CD4-positive, alpha-beta T cell (primary cell): ENCODE measurements around the gene MDM4. TPM values are rescaled to one million over a fixed set of nuclear protein-coding genes. Genes with fewer than 3 reads are reported as not detected.
A peak's percentile ranks its signal among the peaks of the same experiment; 100 is the strongest.

Source experiments
- ATAC-seq: fragments of 200-7000 bp; cut with Tn5 transposase; one replicate; pipeline ENCODE4 v1.10.0; 2022; ENCODE audit warnings: mild to moderate bottlenecking; ENCODE audit not compliant: poor library complexity
- CTCF ChIA-PET: fragments of 350-600 bp; sonication (Branson Sonifier 250); formaldehyde crosslinking; loops from one replicate; lab custom pipeline; 2021; ENCODE audit warnings: antibody characterized with exemption, inconsistent platforms; lab: Charles Lee
- POLR2A ChIA-PET: fragments of 350-600 bp; sonication (Branson Sonifier 250); formaldehyde crosslinking; loops from one replicate; lab custom pipeline; 2021; ENCODE audit warnings: antibody characterized with exemption, inconsistent platforms; lab: Charles Lee
- DNase-seq, 14 experiments: peaks; one replicate each; pipeline ENCODE4 v3.0.0-alpha.2; 2013 to 2020; ENCODE audit warnings: mixed read lengths in 2 of 14
- H3K27ac ChIP-seq, 2 donors: one replicate each; pipeline versions ENCODE4 v1.5.1 to v1.7.0; 2013; ENCODE audit warnings: low read length in 2 of 2, low read depth in 1 of 2, mild to moderate bottlenecking in 1 of 2
- H3K27me3 ChIP-seq, 2 experiments: 1 replicate in 1 of 2; 2 replicates in 1 of 2; pipeline versions ENCODE4 v1.6.1 to v1.7.0; 2013; ENCODE audit warnings: low read length in 2 of 2, control low read depth in 1 of 2, mild to moderate bottlenecking in 1 of 2, moderate library complexity in 1 of 2; ENCODE audit not compliant: insufficient read depth in 2 of 2, control insufficient read depth in 1 of 2
- H3K36me3 ChIP-seq: one replicate; pipeline ENCODE4 v1.6.1; 2013; ENCODE audit warnings: low read length, control low read depth; ENCODE audit not compliant: insufficient read depth
- H3K4me1 ChIP-seq: one replicate; pipeline ENCODE4 v1.6.1; 2013; ENCODE audit warnings: low read length, control low read depth; ENCODE audit not compliant: insufficient read depth
- H3K4me3 ChIP-seq: one replicate; pipeline ENCODE4 v1.5.1; 2013; ENCODE audit warnings: mild to moderate bottlenecking, low read length, moderate library complexity
- H3K9me3 ChIP-seq, 2 experiments: 1 replicate in 1 of 2; 2 replicates in 1 of 2; pipeline versions ENCODE4 v1.6.1 to v1.7.0; 2013; ENCODE audit warnings: low read length in 2 of 2, mild to moderate bottlenecking in 2 of 2, control low read depth in 1 of 2, moderate library complexity in 1 of 2; ENCODE audit not compliant: control insufficient read depth in 1 of 2, insufficient read depth in 1 of 2
- H3K27ac Mint-ChIP-seq: one replicate; pipeline ENCODE4 v1.8.0; 2020; ENCODE audit warnings: mixed read lengths
- H3K27me3 Mint-ChIP-seq: one replicate; pipeline ENCODE4 v1.8.0; 2021; ENCODE audit warnings: mixed read lengths
- H3K36me3 Mint-ChIP-seq: one replicate; pipeline ENCODE4 v1.8.0; 2021; ENCODE audit warnings: low read depth, mixed read lengths
- H3K4me1 Mint-ChIP-seq: one replicate; pipeline ENCODE4 v1.8.0; 2021; ENCODE audit warnings: low read depth, mixed read lengths
- H3K4me3 Mint-ChIP-seq: one replicate; pipeline ENCODE4 v1.8.0; 2020; ENCODE audit warnings: mild to moderate bottlenecking, mixed read lengths
- H3K9me3 Mint-ChIP-seq: one replicate; pipeline ENCODE4 v1.8.0; 2020; ENCODE audit warnings: mixed read lengths
- CTCF ChIP-seq: fragments of 200-600 bp; IDR thresholded peaks from one replicate; pipeline ENCODE4 v1.8.0; 2022; ENCODE audit warnings: antibody characterized with exemption, mild to moderate bottlenecking
- intact Hi-C, 2 experiments: fragments of 100-400 bp; cut with DNase I in 1 of 2; cut with micrococcal nuclease in 1 of 2; formaldehyde crosslinking; loops; one replicate each; pipeline versions ENCODE4 v1.15.1 to v1.9.0; 2023 to 2025; cut with DNase I, micrococcal nuclease
- total RNA-seq, 174 experiments: library from RNA in 2 of 174; stranded (reverse) in 2 of 174; gene quantifications; one replicate each; pipeline ENCODE4 v1.2.3 and lab custom pipeline; 2021 to 2026

MDM4 gene
- total RNA-seq, 2 experiments from 2014 or later, result 260 to 266 TPM

DNA sequence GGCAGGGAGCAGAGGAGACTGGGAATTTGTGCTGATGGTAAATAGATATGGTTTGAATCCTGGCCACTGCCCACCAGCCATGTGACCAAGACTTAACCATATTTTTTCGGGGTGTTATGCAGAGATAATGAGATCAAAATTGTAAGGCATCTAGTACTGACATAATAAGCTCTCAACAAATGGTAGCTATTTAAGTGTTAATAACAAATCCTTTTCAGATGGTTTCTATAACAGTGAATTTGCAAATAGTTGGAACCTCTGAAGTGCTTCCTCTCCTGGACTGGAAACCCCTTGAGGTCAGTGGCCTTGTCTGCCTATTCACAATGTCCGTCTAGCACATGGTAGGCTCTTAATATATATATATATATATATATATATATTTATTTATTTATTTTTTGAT is 64.7 kb downstream of the MDM4 start:
- Histone ChIP-seq H3K27me3 (no peaks in the 10 kb centered on the region), H3K36me3 (peaks cover 2% of the 10 kb centered on the region), H3K4me3 (no peak overlapping the region), H3K9me3 (no peaks in the 10 kb centered on the region), H3K27ac (no peak overlapping the region), H3K4me1 (peaks cover 45% of the 10 kb centered on the region)
- ChIA-PET CTCF (no interaction called here), POLR2A (no interaction called here)
- peak overlapping the region; percentile 88 for H3K27ac Mint-ChIP-seq
- peaks cover 32% of the 10 kb centered on the region for H3K36me3 Mint-ChIP-seq
- DNase-seq (no peak), ATAC-seq (no peak)
- no peaks in the 10 kb centered on the region for H3K9me3 Mint-ChIP-seq
- H3K27me3 Mint-ChIP-seq, result no peaks in the 10 kb centered on the region
- no peak for TF ChIP-seq CTCF
- intact Hi-C loops, result no loop called here
- peaks cover 52% of the 10 kb centered on the region for H3K4me1 Mint-ChIP-seq
- no peak overlapping the region for H3K4me3 Mint-ChIP-seq

- Histone ChIP-seq H3K9me3 (no peaks in the 10 kb centered on the region), H3K27ac (no peak overlapping the region), H3K4me1 (peaks cover 45% of the 10 kb centered on the region), H3K36me3 (peaks cover 2% of the 10 kb centered on the region), H3K4me3 (no peak overlapping the region), H3K27me3 (no peaks in the 10 kb centered on the region)
- no peak overlapping the region for H3K4me3 Mint-ChIP-seq
- peaks cover 44% of the 10 kb centered on the region for H3K4me1 Mint-ChIP-seq
- no peaks in the 10 kb centered on the region for H3K9me3 Mint-ChIP-seq
- TF ChIP-seq CTCF, result no peak
- no peaks in the 10 kb centered on the region for H3K27me3 Mint-ChIP-seq
- peaks cover 32% of the 10 kb centered on the region for H3K36me3 Mint-ChIP-seq
- DNase-seq (no peak), ATAC-seq (no peak)
- ChIA-PET CTCF (no interaction called here), POLR2A (no interaction called here)
- H3K27ac Mint-ChIP-seq, result no peak overlapping the region
- intact Hi-C loops, result no loop called here
Measured at GRCh38 chr1:204581759-204582158, 65.6 kb downstream of the MDM4 start.

GRCh38 chr1:204583909-204584632 is 67.9 kb downstream of the MDM4 start:
- peaks cover 30% of the 10 kb centered on the region for H3K4me1 Mint-ChIP-seq
- no peaks in the 10 kb centered on the region for H3K27me3 Mint-ChIP-seq
- Histone ChIP-seq H3K9me3 (no peaks in the 10 kb centered on the region), H3K36me3 (peaks cover 2% of the 10 kb centered on the region), H3K4me3 (no peak overlapping the region), H3K27ac (no peak overlapping the region), H3K4me1 (peaks cover 34% of the 10 kb centered on the region), H3K27me3 (no peaks in the 10 kb centered on the region)
- H3K27ac Mint-ChIP-seq, result no peak overlapping the region
- intact Hi-C loops, result no loop called here
- ATAC-seq (no peak), DNase-seq (peak in 1 of 14 experiments; percentile 17)
- ChIA-PET POLR2A (no interaction called here), CTCF (interaction anchor here (1.2 kb wide), 1 partner anchor 90 kb away, joined by 4 read pairs; the partner anchor contains the start of gene PIK3C2B)
- H3K9me3 Mint-ChIP-seq, result no peaks in the 10 kb centered on the region
- no peak overlapping the region for H3K4me3 Mint-ChIP-seq
- TF ChIP-seq CTCF, result no peak
- peaks cover 28% of the 10 kb centered on the region for H3K36me3 Mint-ChIP-seq
